PC-3 (cell line): ENCODE results near the gene TXK.

Source experiments
- EZH2 ChIP-seq: fragments of 300-600 bp; sonication (generic); IDR thresholded peaks from one replicate; pipeline ENCODE4 v1.6.1; 2017; ENCODE audit warnings: antibody characterized with exemption, mild to moderate bottlenecking, low read length; ENCODE audit not compliant: unreplicated experiment
- TF ChIP-seq, protein P1 (sequence below): fragments of 300-600 bp; sonication (generic); conservative IDR thresholded peaks from 2 replicates; pipeline ENCODE4 v1.5.1; 2017; ENCODE audit warnings: antibody characterized with exemption, low read depth, mild to moderate bottlenecking, low read length

- TF ChIP-seq, protein P1, sequence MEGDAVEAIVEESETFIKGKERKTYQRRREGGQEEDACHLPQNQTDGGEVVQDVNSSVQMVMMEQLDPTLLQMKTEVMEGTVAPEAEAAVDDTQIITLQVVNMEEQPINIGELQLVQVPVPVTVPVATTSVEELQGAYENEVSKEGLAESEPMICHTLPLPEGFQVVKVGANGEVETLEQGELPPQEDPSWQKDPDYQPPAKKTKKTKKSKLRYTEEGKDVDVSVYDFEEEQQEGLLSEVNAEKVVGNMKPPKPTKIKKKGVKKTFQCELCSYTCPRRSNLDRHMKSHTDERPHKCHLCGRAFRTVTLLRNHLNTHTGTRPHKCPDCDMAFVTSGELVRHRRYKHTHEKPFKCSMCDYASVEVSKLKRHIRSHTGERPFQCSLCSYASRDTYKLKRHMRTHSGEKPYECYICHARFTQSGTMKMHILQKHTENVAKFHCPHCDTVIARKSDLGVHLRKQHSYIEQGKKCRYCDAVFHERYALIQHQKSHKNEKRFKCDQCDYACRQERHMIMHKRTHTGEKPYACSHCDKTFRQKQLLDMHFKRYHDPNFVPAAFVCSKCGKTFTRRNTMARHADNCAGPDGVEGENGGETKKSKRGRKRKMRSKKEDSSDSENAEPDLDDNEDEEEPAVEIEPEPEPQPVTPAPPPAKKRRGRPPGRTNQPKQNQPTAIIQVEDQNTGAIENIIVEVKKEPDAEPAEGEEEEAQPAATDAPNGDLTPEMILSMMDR = no peak
- TF ChIP-seq EZH2 = no peak
Measured at GRCh38 chr4:48120132-48120531, 13.9 kb downstream of the TXK start.
